HG03439 (cell line): ENCODE measurements around the gene DNM1L.
A peak's percentile ranks its signal among the peaks of the same experiment; 100 is the strongest.

Source experiments
- ATAC-seq: cut with Tn5 transposase; IDR thresholded peaks from one replicate; pipeline ENCODE4 v1.9.1; 2021; ENCODE audit warnings: mild to moderate bottlenecking, moderate library complexity; ENCODE audit not compliant: unreplicated experiment

Gene DNM1L

DNA sequence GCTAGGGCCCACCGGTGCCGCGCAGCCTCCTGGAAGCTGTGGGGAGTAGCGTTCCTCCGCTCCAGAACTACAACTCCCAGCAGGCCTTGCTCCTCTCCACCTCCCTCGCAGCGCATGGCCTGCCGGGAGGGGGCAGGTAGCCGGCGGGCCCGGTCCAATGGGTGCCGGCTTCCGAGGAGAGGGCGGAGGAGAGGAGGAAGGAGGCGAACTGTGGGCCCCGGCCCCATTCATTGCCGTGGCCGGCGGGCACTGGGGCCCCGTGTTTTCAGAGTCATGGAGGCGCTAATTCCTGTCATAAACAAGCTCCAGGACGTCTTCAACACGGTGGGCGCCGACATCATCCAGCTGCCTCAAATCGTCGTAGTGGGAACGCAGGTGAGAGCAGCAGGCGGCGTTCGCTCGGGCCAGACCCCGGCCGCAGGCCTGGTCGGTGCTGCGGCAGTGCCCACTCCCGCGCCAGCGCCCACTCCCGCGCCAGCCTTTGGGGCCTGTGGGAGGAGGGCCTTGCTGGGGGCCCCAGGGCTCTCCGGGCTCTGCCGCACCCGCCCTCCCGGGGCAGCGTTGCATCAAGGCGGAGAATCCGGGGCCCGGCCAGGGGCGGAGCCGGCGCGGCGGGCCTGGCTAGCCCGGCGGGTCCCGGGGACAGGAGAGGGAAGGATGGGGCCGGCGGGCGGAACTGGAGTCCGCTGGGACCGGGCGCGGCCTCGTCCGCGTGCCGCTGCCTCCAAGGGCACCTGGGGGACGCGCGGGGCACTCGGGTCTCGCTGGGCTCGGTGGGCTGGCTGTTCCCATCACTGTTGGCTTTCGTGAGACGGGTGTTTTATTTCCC is at the start of gene DNM1L:
Gene DNM1L (plus strand): TSS at position 211 of the 829 bp plus-strand sequence. CDS start 63 bp downstream, at position 274.
- ATAC-seq: peak; percentile 98

DNA sequence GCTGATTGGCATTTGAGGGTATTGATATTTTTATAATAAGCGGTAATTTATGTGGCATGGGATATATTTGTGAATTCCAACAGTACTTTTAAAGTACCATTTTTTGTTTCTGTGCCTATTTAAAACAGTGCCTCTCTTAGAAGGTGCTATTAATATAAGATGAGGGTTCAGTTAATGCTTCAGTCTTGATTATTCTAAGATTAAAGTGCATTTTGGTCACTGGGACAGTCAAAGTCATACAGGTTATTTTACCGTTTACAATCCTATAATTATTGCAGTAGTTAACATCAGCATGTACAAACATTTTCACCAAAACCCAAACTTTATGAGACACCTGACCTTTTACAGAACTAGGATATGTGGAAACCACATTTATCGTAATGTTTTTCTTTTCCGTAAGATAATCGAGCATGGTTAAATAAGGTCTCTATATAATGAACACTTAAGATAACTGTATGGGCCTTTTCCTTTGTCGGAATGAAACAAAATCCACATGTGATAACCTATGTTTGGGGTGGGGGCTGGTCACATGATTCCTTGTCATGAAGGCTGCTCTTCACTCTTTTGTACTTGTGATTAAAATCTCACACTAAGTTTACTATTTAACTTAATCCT is 37.7 kb upstream of the DNM1L start:
- ATAC-seq: no peak

DNA sequence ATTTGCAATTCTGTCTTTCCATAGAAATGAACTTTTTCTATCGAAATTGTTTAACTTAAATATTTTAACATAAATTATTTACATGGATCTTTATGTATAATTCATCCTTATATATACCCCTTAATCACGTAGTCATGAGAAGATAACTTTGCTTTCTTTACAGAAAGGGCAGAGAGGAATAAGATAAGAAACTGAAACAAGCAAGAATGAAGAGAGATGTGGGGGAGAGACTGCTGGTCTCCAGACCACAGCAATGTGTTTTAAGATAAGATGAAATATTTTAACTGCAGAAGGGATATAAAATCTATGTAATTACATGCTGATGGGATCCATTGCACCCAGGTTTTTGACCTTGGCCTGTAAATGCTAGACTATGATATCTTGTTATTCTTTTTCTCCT is 34.7 kb upstream of the DNM1L start:
- no peak for ATAC-seq

DNA sequence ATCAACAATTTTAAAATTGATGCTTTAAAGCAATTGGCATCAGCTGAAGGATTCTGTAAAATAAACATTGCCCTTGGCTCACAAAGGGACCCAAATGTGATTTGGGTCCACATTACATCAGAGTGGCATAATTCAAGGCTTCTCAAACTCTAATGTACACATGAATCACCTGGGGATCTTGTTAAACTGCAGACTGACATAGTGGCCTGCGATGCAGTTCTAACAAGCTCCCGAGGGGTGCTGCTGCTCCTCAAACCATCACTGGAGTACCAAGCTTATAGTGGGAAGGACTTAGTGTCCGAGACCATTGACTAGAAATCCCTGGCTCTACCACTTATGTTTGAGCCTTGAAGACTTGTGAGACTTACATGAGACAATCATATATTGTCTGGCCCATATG is 31.8 kb upstream of the DNM1L start:
- ATAC-seq: no peak

DNA sequence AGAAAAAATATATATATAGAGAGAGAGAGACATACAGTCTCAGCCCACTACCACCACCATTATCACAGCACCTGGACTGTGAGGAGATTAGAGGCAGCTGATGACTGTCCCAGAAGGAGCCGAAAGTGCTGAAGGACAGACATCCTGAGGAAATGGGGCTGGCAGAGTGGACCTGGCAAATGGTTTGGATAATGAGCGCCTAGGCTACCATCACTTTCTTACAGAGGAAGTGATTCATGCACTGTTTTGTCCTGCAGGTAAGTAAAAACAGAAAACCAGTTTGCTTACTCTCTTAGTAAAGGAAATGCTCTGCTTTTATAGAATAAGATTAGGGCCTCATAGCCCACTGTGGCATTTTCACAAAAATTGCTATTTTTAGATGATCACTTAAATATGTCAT is 28.6 kb upstream of the DNM1L start:
- no peak for ATAC-seq

DNA sequence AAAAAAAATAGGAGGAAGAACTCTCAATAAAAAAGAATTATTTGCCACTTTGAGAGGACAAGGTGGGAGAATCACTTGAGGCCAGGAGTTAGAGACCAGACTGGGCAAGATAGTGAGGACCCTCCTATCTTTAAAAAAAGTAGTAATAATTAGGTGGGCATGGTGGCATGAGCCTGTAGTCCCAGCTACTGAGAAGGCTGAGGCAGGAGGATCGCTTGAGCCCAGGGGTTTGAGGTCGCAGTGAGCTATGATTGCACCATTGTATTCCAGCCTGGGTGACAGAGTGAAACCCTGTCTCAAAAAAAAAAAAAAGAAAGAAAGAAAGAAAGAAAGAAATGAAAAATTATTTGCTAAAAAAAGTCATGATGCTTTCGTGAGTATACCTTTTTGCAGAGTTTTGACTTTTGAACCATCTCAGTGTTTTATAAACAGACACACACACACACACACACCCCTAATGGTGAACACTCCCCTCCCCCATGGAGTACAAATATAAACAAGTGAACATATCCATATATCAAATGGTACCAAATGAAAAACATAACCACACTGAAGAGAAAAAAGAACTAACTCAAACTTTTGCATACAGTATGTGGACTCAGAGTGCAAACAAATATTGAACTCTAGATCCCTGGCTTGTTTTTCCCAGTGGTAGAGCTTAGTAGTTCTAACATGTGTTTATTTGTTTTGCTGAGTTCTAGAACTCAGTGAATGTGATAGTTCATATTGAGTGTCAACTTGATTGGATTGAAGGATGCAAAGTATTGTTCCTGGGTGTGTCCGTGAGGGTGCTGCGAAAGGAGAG is 27.7 kb upstream of the DNM1L start:
- no peak for ATAC-seq

DNA sequence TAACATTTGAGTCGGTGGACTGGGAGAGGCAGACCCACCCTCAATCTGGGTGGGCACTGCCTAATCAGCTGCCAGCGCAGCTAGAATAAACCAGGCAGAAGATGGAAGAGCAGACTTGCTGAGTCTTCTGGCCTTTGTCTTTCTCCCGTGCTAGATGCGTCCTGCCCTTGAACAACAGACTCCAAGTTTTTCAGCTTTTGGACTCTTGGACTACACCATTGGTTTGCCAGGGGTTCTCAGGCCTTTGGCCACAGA is 27.2 kb upstream of the DNM1L start:
- no peak for ATAC-seq

DNA sequence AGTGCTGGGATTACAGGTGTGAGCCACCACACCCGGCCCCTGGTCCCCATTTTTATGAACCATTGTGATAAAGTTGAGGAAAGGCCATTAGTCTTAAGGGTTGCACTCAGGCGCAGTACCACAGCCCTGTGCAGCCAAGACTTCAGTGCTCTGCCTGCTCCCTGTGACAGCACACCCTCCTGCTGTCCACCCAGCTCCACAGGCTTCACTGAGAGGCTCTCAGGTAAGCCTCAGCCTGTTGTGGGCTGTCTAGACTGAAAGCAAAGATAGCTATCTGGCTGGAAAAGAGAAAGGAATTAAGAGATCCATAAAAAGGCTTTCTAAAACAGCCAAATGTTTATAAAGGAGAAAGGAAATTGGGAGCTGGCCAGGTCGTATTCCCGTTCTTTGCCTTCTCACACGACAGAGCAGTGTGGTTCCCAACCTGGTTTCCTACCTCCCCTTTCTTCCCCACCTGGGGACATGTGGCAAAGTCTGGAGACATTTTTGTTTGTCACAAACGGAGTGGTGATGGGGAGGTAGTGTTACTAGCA is 19.1 kb upstream of the DNM1L start:
- no peak for ATAC-seq

DNA sequence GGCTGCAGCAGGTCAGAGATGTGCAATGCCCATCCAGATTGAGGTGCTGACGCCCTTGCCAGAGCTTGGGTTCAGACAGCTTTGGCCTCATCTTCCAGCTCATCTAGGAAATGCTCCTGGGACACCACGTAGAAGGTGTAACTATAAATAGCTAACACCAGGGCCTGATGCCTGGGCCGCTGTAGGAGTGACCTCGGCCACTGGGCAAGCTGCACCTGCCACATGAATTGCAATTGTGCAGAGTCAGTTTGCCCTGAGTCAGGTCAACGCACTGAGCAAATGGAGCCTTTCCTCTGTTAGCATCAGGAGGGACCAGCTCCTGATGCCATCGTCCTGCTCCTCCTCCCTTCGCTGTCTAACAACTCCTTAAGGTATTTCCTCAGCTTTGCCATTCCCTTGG is 17.4 kb upstream of the DNM1L start:
- ATAC-seq: no peak

DNA sequence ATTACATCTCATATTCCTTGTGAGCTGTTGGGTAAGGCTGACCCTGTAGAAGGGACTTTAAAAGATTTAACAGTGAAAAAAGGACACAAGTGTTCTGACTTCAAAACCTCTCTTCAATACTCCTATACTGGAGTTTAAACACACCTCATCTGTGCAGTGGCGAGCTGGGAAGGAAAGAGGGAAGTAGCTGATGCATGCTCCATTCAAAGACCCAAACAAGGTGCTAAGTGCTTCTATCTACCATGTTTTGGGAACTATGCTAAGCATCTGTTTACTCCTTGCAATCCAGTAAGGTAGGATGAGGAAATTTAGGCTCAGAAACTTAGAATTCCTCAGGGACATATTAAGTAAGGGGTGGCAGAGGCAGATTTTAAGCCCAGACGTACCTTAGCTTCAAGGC is 16.4 kb upstream of the DNM1L start:
- no peak for ATAC-seq

DNA sequence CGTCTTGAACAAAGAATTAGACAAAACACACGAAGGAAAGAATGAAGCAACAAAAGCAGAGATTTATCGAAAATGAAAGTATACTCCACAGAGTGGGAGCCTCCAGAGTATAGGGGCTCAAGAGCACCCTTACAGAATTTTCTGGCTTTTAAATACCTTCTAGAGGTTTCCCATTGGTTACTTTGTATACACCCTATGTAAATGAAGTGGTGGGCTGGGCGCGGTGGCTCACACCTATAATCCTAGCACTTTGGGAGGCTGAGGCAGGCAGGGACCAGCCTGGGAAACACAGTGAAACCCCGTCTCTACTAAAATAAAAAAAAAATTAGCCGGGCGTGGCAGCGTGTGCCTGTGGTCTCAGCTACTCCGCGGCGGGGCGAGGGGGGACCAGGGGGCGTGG is 13.1 kb upstream of the DNM1L start:
- ATAC-seq: no peak

DNA sequence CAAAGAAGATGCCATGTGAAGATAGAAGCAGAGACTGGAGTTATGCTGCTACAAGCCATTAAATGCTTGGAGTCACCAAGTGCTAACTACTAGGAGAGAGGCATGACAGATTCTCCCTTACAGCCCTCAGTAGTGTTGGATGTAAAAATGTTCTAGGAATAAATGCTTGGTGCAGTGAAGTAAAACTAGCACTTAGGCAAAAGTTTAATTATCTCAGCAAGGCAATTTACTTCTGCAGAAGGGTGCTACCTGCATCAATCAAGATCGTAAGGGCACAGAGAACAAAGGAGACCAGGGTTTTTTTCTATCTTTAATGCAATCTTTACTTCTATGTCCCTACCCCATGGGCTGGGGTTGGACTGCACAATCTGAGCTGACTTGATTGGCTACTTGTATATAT is 9.5 kb upstream of the DNM1L start:
- ATAC-seq: no peak

DNA sequence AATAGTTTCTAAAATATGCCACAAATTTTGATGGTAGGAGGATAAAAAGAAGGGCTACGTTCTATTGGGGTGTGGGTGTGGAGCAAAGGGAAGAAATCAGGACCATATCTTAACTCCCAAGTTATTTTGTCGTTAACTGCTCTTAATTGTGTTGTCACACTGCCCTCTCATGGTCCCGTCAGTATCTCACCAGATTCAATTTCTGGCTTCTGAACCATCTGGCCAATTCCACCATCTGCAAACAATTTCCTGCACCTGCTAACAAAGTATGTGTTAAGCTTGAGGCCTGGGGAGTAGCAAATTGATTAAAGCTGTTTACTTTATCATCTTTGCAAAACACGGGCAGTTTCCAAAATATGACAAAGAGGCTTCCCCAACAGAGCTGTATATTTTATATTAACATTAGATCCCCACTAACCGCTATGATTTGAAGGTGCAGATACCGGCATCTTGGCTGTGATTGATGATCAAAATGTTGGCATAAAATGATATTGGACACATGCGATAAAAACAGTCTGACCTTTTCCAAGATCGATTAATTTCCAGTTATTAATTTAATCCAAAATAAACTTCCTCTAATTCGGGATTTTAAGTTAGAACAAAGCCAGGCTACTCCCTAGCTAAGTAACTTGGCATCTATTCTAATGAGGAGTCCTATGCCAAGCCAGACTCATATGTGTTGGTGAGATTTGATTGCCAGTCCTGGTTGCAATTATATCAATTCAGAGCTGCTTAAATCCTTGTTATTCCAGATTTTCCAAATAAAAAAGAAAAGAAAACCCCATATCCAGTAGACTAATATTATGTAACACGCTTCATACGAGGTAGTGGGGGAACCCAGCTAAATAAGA is 6.9 kb upstream of the DNM1L start:
- no peak for ATAC-seq

DNA sequence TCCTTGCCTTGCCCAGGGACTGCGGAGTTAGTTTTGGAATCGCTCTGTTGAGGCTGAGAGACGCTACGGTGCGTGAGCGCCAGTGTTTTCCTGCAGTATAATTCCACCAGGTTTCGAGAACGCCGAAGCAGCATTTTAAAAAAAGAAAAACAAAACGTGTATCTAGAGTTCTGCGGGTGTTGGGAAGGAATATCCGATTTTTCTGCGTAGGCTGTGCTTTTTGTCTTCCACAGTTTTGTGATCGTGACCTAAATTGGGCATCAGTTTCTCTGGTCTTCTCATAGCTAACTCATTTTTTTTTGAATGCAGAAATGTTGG is 778 bp downstream of the DNM1L start:
- no peak for ATAC-seq

DNA sequence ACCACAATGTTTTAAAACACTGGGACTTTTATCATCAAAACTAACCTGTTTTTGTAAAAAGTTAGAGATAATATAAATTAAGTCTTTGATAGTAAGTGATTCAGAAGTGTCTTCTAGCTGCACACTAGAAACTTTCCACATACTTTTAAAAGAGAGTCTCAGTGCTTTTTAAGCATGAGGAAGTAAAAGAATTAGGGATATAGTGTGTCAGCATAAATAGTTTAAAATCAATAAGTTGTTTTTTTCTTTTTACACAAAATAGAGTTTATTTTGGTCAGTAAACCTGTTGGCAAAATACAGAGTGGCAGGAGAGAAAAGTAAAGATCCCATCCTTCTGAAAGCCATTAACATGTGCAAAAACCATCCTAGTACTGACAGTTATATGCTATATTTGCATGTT is 1.7 kb downstream of the DNM1L start:
- ATAC-seq: no peak

DNA sequence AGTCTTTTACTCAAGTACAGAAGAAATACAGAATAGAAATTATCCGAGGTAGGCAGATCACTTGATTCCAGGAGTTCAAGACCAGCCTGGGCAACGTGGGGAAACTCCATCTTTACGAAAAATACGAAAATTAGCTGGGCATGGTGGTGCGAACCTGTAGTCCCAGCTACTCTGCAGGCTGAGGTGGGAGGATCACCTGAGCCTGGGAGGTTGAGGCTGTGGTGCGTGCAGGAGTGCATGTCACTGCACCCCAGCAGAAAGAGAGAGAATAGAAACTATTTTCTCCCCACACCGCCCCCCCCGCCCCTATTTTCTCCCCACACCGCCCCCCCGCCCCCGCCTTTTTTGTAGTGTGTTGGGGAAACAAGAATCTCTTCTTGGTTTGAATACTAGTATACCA is 2.2 kb downstream of the DNM1L start:
- ATAC-seq: no peak

DNA sequence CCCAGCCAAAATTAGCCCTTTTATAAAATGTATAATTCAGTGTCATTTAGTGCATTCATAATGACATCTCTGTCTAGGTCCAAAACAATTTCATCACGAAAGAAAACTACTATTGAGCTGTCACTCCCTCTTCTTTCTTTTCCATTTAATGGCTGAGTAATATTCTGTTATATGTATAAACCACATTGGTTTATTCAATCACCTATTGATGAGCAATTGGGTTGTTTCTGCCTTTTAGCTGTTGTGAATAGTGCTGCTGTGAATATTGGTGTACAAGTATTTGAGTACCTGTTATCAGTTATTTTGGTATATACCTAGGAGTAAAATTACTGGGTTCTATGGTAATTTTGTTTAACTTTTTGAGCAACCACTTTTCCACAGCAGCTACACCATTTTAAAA is 7.2 kb downstream of the DNM1L start:
- ATAC-seq: no peak

DNA sequence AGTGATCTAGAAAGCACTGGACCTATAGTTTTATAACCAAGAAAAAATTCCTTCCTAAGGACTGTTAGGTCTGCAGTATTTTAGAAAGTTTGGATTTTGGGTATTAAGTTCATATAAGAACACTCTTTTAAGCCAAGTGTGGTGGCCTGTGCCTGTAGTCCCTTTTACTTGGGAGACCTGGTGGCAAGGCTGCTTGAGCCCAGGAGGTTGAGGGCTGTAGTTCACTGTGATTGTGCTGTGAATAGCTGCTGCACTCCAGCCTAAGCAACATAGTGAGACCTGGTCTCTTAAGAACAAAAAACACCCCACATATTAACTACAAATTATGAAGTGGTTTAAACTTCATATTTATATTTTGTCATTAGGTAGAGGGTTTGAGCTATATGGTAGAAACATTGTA is 9.7 kb downstream of the DNM1L start:
- ATAC-seq: no peak

DNA sequence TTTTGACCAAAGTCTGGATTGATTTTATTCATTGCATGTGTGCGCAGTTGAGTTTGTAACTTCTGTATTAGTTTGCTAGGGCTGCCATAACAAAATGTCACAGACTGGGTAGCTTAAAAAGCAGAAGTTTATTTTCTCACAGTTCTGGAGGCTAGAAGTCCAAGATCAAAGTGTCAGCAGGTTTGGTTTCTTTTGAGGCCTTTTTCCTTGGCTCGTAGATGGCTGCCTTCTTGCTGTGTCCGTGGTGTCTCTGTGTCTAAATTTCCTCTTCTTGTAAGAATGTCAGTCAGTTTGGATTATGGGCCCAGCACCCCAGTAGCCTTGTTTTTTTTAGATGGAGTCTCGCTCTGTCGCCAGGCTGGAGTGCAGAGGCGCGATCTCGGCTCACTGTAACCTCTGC is 11.8 kb downstream of the DNM1L start:
- ATAC-seq: no peak

DNA sequence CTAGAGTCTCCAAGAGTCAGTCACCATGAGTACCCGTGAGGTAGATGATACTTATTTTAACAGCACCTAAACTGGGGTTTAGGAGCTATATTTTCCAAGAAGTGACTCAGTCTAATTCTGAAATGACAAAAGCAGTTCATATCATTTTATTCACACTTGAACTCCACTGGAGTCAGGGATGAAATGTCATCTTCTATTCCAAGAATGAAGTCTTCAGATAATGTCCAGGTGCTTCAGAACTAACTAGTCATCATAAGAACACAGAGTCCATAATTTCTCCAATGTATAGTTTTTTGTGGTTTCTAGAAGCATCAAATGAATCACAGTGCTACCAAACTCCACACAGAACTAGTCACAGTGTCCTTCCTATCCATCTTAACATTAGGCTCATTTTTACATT is 13.3 kb downstream of the DNM1L start:
- ATAC-seq: no peak

DNA sequence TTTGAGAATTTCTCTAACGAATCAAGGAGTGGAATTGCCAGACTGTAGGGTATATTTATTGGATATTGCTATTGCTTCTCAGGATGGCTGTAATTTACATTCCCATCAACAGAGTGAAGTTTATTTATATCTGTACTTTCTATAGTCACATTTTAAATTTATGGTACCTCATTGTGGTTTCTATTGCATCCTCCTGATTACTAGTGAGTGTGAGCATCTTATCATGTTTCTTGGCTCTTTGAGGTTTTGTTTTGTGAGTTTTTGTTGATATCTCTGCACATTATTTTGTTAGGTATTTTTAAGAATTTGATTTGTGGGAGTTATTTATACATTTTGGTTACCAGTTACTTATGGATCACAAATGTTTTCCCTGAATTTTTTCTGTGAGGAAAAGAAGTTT is 13.9 kb downstream of the DNM1L start:
- ATAC-seq: no peak
